ENCODE measurements around the gene TRMT61A. TPM values are rescaled to one million over a fixed set of nuclear protein-coding genes. Genes with fewer than 3 reads are reported as not detected.

Gene TRMT61A
- total and polyA plus RNA-seq, 2 donors (not counting 3 experiments of a cell fraction or from before 2014, with no cell fraction given): 6.8 to 10.6 TPM

DNA sequence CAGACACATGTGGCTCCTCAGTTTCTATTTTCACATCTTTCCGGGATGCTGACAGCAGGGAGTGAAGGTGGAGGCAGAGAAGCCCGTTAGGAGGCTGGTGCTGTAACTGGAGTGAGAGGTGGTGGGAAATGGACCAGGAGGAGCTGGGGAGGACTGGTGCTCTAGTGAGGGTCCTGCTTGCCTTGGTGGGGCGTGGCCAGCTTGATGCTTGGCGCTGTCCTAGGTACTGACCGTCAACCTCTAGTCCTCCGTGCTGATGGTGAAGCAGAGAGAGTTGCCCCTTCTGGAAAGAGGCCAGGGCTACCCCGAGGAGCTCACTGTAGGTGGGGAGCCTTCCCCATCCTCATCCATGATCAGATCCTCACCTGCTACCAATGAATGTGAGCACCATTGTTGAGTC lies 1.4 kb downstream of the TRMT61A start:
- ChIA-PET POLR2A (no interaction called here), CTCF (interaction anchor here (1.4 to 4.8 kb wide), 2 partner anchors 12 to 17 kb away, joined by 3 to 49 read pairs; no protein-coding TSS in a partner anchor)
- Histone ChIP-seq H3K36me3 (ENCODE audit: control insufficient read depth in 2 of 2, extremely low read depth in 1 of 2, insufficient read depth in 2 of 2, low read length in 2 of 2) (peaks cover 0 to 2% of the 10 kb centered on the region in 2 experiments), H3K27me3 (ENCODE audit: control insufficient read depth in 2 of 2, insufficient read depth in 2 of 2, low read length in 2 of 2) (no peaks in the 10 kb centered on the region), H3K9ac (replicated peaks; ENCODE audit: extremely low read depth, insufficient read depth, low read length) (no peak overlapping the region), H2AFZ (ENCODE audit: low read depth, low read length) (no peak overlapping the region), H3K9me1 (replicated peaks; ENCODE audit: control insufficient read depth, extremely low read depth, insufficient read depth, low read length) (no peaks in the 10 kb centered on the region), H4K20me1 (replicated peaks; ENCODE audit: control insufficient read depth, extremely low read depth, insufficient read depth, low read length) (no peaks in the 10 kb centered on the region), H3K27ac (ENCODE audit: insufficient read depth, low read depth, low read length) (no peak overlapping the region), H3K4me2 (ENCODE audit: insufficient read depth, low read length) (no peak overlapping the region), H3K4me1 (ENCODE audit: control insufficient read depth, extremely low read depth, insufficient read depth, low read length) (peaks cover 8% of the 10 kb centered on the region), H3K9me3 (replicated peaks; ENCODE audit: control insufficient read depth, insufficient read depth, low read length) (no peaks in the 10 kb centered on the region), H3K4me3 (replicated peaks in 1 of 3; ENCODE audit: insufficient read depth in 1 of 3, low read depth in 1 of 3, low read length in 3 of 3) (no peak overlapping the region), H3K79me2 (ENCODE audit: control insufficient read depth, insufficient read depth, low read length) (peaks cover 21% of the 10 kb centered on the region)
- TF ChIP-seq, protein P1, sequence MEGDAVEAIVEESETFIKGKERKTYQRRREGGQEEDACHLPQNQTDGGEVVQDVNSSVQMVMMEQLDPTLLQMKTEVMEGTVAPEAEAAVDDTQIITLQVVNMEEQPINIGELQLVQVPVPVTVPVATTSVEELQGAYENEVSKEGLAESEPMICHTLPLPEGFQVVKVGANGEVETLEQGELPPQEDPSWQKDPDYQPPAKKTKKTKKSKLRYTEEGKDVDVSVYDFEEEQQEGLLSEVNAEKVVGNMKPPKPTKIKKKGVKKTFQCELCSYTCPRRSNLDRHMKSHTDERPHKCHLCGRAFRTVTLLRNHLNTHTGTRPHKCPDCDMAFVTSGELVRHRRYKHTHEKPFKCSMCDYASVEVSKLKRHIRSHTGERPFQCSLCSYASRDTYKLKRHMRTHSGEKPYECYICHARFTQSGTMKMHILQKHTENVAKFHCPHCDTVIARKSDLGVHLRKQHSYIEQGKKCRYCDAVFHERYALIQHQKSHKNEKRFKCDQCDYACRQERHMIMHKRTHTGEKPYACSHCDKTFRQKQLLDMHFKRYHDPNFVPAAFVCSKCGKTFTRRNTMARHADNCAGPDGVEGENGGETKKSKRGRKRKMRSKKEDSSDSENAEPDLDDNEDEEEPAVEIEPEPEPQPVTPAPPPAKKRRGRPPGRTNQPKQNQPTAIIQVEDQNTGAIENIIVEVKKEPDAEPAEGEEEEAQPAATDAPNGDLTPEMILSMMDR (IDR thresholded peaks at IDR 0.05; ENCODE audit: extremely low read depth in 1 of 2, insufficient read depth in 1 of 2, low read depth in 1 of 2, low read length in 2 of 2): no peak
- TF ChIP-seq JUN (IDR thresholded peaks at IDR 0.05; ENCODE audit: borderline replicate concordance, insufficient read depth, insufficient read length, low read depth): no peak
- TF ChIP-seq POLR2A (IDR thresholded peaks at IDR 0.05; ENCODE audit: low read depth, low read length): no peak
- TF ChIP-seq POLR2AphosphoS5 (IDR thresholded peaks at IDR 0.05; ENCODE audit: insufficient read depth, low read depth, low read length): no peak
- no peak for TF ChIP-seq EZH2 (IDR thresholded peaks at IDR 0.05; ENCODE audit: borderline replicate concordance, low read depth, low read length, severe bottlenecking)
- TF ChIP-seq, protein P2, sequence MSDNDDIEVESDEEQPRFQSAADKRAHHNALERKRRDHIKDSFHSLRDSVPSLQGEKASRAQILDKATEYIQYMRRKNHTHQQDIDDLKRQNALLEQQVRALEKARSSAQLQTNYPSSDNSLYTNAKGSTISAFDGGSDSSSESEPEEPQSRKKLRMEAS (IDR thresholded peaks at IDR 0.05; ENCODE audit: insufficient read depth, insufficient read length): no peak
- TF ChIP-seq FOS (IDR thresholded peaks at IDR 0.05; ENCODE audit: borderline replicate concordance, insufficient read depth, low read length): no peak
- TF ChIP-seq MYC (IDR thresholded peaks at IDR 0.05; ENCODE audit: low read depth, low read length): no peak
- no peak for TF ChIP-seq GATA2 (IDR thresholded peaks at IDR 0.05; ENCODE audit: insufficient read depth, insufficient read length, low read depth, low read length)
- intact Hi-C loops (cut with micrococcal nuclease): no loop called here
- DNase-seq (ENCODE audit: low read depth, low spot score): no peak
- dilution Hi-C loops (cut with MboI; ENCODE audit: extremely low pct_ligation_motif_present, low sequenced_read_pairs): no loop called here
- BruUV-seq (replicated peaks): no TSS peak
- no peak for FAIRE-seq
